ENCODE data around the gene KIRREL1.
A peak's percentile ranks its signal among the peaks of the same experiment; 100 is the strongest.

KIRREL1 gene

DNA sequence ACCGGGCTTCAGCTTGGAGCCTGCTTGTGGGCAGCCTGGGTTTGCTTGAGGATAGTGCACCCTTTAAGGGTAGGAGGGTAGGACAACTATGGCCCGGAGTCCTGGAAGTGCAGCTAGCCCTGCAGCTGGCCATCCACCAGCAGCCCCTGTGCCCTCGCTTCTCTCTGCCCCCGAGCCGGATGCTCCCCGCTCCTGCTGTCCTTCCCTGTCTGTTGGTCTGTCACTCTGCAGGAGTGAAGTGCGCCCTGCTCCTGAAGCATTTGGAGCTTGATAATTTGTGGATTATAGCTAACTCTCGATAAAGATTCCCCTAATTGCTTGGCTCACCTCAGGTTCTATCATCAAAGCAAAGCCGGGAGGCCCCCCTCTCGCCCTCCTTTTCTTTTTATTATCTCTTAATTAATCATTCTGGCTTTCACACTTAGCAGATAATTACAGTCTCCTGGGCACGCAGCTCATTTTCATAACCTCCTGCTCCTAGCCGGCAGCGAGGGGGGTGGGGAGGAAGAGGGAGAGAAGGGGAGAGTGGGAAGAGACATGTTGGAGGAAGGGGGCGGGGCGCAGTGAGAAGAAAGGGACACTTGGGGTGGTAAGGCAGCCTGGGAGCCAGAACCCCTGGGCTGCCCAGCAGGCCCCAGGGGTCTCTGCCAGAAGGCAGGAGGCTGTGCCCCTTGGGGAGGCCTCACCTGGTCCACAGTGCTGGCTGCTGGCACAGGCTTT is 14.4 kb downstream of the KIRREL1 start:
- DNase-seq (ENCODE audit: low spot score) = no peak

DNA sequence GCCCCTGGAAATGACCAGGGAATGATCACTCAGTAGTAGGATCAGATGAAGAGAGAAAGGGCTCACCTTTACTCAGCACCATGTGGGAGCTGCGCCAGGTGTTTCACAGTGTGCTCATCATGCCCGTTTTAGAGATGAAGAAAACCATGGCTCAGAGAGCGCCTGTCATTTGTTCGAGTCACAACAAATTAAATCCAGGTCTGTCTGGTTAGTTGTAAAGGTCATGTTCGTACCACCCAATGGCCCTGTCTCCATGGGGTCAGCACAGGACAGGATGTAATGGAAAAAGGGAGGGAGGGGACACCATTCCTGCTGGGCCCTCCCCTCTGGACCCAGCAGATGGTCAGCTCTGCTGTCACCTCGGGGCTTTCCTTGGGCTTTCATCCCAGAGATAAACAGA is 15.2 kb downstream of the KIRREL1 start:
- DNase-seq (ENCODE audit: low spot score) = no peak

DNA sequence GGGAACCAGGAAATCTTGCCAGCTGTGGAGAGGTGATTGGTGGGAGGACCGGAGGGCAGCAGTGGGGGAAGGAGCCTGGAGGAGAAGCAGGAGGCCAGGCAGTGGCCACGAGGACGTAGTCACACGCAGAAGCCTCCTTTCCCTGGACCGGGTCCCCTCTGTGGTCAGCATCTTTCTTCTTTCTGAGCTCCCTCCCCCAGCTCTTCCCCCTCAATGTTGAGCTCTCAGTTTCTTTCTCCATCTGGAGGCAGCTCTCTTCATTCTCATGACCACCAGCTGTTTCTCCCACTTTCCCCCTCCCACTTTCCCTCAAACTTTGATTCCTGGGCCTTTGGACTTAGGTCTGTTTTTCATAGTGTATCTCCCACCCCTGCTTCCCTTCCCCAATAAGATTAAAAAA is 18.3 kb downstream of the KIRREL1 start:
- DNase-seq (ENCODE audit: low spot score) = no peak

DNA sequence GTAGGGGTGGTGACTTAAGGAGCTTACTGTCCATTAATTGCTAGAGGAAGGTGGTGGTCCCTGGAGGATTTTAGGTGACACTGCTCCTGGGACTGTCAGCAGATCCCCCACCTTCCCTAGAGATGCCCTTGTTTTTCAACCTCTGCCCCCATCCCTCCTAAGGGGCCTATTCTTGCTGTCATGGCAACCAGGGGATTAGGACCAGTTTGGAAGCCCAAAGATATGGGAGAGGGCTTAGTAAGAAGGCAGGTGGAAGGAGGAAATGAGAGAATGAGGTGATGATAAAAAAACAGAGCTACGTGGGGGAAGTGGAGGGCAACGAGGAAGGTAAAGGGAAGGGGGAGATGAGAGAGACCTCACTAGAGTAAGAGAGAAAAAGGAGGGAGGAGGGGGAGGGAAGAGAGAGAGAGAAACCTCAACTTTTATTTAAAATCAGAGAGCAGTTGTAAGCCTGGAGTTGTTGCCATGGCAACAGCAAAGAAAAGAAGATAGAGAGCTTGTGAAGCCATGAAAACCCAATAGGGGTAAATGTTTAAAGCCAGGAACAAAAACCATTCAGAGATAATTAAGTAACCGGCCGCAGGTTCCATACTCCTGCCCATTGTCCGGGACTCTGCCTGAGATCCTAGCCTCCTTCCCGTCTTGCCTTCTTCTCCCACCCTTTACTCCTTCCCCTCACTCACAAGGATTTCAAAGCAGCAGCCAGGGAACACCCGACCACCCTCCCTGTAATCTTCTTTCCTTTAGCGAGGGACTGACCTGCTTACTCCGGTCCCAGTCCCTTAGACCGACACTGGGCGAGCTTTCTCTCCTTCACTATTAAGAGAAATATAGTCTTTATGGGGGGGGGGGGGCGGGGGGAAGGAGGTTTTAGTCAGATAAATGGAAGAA is 20.6 kb downstream of the KIRREL1 start:
- DNase-seq (ENCODE audit: low spot score) = no peak

DNA sequence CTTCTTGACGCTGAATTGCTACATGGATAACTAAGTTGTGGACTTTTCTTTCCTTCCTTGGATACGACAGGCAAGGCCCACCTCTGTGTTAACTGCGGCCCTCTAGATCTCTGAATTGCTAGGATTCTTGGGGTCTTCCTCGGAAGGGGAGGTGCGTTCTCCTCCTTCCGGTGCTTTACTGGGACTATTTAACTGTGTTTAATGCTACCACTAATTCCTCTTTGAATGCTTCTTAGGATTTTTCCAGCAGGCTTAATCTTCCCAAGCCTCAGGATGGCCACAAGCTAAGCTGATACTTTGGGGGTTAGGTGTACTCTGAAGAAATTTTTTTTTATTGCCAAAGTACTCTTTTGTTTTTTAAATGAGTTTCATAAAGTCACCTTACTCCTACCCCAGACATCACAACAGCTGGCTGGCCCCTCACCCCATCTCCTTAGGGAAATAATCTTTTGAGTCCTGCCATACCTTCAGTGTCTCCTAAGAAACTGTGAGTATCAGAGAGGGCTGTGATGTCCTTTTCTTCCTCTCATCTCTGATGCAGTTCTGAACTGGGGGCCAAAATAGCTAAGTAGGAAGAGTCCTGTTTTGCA is 21.4 kb downstream of the KIRREL1 start:
- no peak for DNase-seq (ENCODE audit: low spot score)

DNA sequence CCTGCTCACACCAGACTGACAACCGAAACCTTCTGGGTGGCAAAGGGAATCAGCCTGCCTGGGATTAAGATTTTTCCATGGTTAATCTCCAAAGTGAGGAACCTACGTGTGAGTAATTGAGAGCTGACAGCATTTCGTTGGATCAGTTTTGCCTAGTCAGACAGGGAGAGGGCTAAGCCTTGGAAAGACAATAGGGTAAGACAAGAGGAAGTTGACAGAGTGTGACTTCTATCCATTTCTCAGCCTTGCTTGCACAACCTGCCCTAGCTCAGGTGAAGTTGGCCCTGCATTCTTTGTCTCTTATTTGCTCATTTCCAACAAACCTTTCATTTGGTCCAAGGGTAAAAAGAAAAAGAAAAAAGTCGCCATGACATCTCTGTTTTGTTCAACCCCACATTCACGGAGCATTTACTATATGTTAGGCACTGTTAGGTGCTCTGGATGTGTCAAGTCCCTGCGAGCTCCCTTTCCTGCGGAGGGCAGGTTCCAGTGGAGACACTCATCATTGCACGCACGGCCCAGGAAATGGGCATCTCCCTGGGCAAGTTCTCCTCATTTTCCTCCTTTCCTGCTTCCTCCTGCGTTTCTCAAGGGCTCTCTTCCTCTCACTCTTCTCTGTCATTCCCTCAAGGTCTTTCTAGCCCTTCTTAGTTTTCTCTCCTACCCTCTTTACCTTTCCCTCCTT is 23.3 kb downstream of the KIRREL1 start:
- no peak for DNase-seq (ENCODE audit: low spot score)

DNA sequence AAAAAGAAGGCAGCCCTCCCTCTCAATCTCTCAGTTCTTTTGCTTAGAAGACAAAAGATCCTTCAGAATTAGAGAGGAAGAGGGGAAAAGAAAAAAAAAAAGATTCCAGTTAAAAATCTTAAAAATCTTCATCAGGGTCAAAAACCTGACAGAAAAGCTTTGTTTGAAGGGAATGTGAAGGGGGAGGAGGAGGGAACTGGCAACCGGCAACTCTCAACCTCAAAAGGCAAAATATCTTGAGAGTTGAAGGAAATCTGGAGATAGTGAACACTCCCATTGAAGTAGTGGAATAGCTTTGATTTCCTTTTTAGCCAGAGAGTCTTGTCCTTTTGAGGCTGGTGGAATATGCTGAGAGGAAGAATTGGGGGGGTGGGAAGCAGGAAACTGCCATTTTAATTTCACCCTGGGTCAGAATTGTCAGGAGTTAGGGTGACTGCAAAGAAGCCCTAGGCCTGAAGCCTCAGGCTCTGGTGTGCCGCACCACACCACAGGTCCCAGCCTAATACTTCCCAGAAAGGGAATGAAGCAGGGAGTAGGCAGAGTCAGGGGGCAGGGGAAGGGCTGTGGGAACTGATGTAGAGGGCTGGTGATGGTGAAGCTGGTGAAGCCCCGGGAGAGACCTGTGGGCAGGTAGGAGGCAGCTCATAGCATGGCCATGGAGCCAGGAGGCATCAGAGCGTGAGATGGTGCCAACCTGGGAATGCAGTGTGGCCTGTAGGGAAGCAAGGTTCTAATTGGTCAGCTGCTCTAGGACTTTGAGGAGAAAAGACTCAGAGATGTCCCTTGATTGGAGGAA is 24.6 kb downstream of the KIRREL1 start:
- no peak for DNase-seq (ENCODE audit: low spot score)

DNA sequence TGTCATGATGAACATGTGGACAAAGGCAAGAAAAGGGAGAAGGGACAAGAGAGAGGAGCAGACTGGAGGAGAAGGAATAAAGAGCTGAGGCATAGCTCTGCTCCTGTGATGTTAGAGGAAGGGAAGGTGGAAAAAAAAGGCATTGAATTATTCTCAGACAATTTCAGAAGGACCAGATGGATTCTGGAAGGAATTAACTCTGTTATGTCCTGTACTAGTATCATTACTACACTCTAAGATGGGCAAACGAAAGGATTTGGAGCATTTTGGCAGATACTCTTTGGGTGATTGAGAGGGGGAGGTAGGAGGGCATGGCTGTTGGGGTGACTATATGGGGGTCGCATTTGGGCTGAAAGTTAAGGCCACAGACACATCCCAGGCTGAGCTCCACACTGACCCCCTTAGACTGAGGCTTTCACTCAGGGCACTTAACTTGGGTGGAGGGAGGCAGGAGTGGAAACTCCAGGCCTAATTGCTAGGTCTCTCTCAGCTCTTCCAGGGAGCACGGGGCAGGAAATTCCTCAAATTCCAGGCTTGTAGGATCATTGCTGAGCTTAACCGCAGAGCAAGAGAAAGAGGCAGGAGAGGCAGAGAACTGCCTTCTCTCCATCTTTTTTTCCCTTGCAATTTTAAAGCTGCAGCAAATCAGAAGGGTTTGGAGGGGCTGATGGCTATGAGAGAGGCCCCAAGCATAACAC is 25.9 kb downstream of the KIRREL1 start:
- DNase-seq (ENCODE audit: low spot score) = peak; percentile 89

DNA sequence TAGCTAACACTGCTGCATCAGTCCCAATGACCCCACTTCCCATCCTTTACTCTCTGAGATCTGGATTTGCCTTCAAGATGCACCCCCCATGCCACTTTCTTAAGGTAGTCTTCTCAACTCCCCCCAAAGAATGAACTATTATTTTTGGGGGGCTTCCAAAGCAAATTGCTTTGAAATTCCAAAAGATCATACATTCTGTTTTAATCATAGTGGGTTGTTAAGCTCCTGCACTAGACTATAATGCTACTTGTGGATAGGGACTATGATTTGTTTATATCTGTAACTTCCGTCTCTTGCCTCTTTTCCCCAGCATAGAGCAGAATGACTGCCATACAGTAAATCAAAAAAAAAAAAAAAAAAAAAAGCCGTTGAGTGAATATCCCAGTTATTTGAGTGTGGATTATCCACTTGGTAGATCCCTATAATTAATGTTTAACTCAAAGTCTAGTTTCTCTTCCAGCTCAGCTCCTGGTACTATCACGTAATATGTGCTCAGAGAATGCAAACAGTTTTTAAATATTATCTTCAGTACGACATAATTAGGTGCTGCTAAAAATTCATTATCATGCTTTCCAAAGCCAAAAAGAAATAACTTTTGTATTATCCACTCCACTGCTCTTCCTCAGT is 26.9 kb downstream of the KIRREL1 start:
- no peak for DNase-seq (ENCODE audit: low spot score)

DNA sequence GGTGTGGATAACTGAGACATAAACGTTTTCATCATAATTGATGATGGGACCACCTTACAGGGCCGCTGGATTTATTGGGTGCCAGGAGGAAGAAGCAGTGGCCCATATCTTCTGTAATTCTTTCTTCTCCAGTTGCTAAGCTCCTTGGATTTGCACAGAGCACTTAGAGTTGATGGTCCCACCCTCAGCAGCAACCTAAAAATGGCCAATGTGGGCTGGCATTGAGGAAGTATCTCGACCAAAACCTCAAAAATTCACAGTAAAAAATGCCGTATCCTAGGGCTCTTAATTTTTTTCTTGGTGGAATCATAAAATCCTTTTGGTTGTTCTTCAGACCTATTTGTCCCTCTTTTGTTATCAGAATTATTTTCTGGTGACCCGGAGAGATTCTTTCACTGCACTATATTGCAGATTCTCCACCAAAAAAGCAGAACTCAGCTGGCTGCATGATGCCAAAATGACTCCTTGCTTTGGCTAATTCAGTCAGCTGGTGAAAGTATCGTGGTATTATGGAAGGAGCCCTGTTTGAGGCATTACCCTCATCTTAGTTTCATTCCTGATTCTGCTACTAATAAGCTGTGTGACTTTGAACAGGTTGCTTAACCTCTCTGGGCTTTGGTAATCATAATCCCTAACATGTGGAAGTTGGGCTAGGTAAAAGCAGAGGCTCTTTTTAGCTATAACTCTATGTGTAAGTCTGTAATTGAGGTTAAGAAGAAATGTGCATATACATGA is 27.6 kb downstream of the KIRREL1 start:
- no peak for DNase-seq (ENCODE audit: low spot score)

DNA sequence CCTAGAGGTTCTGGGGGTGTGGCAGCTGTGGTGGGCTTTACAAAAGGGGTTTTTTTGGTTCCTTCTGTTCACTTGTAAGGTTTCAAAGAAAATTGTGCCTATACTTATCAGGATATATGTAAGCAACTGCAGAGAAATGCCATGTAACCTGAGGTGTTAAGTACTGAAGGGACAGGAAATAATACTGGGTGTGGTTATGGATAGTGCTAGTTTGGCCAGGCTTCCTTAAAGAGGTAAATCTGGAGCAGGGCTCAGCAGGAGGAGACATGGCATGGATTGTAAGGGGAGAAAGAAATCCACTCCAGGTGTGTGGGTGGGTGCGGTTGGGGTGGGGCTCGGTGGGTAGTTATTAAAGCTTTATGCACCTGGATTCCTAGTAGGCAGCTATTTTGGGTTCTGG is 28.3 kb downstream of the KIRREL1 start:
- no peak for DNase-seq (ENCODE audit: low spot score)

DNA sequence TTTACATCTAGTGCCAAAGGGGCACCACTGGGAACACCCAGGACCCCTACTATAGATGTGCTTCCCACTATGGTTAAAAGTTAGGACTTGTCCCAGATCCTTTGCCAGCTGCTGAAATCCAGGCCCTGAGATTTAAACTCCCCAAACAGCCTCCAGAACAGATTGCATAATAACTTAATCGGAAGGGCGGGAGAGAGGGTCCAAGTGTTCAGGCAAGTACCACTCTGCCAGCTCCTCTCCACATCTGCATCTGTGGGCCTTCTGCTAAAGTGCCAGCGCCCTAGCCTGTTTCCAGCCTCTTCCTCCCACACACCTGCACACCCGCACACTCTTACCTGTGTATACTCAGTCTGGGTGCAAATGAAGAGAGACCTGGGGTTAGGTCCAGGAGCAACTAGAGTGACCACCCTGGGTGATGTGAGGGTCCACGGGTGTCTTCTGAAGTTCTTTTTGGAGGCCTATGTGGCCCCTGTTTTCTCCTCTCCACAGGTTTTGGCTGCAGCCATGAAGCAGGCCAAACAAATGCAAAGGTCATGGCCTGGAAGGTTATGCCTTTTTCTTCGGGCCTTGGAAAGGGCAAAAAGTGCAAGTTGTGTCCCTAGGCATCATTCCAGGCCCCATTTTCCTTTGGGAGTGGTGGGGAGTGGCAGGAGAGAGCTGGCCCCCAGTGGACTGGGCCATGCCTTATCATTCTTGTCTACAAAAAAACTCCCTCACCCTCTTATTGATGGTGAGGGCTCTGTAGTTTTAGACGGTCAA is 29.3 kb downstream of the KIRREL1 start:
- no peak for DNase-seq (ENCODE audit: low spot score)

DNA sequence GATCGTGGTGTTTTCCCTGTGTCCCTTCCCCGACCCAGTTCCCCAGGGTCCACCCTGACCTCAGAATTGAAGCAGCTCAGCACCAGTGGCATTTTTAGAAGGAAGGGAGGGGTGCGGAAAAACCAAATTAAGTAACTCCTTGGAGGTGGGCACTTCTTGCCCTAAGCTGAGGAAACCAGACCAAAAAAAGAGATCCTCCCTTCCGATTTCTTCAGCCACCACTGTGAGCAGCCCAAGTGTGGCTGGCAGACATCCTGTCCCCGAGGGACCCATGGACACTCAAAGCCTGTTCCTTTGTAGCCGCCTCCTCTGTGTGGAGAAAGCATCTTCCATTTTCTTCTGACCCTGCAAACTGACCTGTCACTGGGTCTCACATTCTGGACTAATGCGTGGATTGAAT is 31.3 kb downstream of the KIRREL1 start:
- DNase-seq (ENCODE audit: low spot score) = no peak

DNA sequence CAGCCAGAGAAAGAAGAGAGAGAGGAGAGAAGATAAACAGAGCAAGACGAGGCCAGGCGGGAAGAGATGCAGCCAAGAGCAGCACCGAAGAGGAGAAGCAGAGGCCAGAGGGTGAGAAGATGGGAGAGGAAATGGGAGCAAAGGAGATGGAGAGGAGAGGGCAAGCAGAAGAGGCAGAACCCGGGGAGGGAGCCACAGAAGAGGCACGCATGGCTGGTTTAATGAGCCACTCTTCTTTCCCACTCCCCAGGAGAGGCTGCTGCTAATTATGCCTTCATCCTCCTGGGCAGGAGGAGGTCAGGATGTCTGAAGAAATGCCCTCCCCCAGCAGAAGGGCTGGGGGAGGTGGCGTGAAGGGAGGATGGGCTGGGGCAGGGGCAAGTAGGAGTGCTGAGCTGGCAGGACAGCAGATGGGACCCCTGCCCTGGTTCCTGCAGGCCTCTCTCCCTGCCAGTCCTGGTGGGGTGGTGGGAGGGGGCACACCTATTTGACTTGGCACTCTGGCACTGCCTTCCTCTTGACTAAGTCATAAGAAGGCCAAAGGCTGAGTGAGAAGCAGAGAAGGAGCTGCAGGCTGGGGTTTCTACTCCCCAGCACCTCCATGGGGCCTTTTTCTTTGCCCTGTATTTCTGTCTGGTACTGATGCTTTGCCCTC is 32.3 kb downstream of the KIRREL1 start:
- no peak for DNase-seq (ENCODE audit: low spot score)

DNA sequence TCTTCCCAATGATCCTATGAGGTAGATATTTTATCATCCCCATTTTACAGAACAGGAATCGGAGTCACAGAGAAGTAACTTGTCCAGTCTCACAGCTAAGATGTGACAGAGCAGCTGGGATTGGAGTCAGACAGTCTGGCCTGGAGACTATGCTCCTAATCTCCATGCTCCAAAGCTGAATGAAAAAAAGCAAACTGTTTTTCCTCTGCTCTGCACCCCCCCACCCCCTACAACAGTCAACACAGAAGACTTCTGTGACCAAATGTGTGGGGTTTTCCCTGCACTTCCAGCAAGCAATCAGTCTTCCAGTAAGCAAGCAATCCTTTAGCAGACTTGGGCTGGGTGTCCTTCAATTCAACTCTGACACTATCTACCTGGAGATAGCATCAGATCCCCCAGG is 33.2 kb downstream of the KIRREL1 start:
- no peak for DNase-seq (ENCODE audit: low spot score)

DNA sequence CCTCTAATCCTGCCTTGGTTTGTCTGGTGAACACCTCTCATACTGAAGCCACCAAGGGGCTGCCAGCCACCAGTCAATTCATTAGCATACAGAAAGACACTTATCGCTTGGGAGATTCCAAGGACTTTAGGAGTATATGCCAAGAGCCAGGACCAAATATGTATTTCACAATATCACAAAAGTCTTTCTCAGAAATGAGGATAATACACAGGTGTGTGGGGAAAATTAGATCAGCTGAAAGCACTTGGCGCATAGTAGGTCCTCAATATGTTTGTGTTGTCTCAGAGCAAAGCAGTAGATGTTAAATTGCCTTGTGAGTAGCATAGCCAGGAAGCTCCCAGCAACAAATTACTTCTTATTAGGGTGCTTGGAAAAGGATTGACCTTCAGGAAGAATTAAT is 34.1 kb downstream of the KIRREL1 start:
- no peak for DNase-seq (ENCODE audit: low spot score)

DNA sequence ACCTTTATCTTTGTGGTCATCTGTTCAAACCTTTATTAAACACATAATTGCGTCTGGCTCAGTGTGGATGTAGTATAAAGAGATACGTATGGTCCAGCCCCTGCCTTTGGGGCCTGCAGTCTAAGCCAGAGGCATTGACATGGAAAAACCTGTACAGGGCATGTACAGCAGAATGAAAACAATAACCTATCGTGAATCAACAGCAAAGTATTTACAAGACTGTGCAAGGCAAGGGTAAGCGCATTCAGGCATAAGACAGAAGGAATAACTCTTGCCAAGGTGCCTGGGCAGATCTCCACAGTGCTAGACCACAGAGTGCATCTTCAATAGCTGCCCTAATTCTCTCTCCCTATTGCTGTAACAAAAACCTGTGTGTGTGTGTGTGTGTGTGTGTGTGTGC is 35.5 kb downstream of the KIRREL1 start:
- no peak for DNase-seq (ENCODE audit: low spot score)

DNA sequence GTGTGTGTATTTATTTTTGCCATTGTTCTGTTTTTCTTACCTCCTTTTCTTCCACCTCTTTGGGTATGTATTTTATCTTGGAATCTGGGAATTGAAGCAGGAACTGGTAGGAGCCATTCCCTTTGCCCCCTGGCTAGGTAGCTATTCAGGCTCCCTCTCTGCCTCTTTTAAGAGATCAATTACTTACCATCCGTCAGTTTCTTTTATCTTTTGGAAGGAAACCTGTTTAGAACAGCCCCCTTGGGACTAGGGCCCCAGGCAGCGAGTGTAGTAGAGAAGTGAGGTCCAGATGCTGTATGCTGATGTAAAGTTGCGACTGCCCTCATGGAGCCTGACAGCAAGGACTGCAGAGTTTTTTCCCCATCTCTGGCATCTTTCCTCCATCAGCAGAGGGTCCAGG is 41.6 kb downstream of the KIRREL1 start:
- DNase-seq (ENCODE audit: low spot score) = no peak
